M059J (cell line): ENCODE data around the gene TNFRSF14. TPM values are rescaled to one million over a fixed set of nuclear protein-coding genes. Genes with fewer than 3 reads are reported as not detected.
"Not testable (repeated sequence)": the region's sequence is repeated elsewhere in the genome, so short reads cannot be mapped to it uniquely, and the experiment has no call there.

Source experiments
- DNase-seq: peaks from one replicate; pipeline ENCODE4 v3.0.0-alpha.2; 2012; ENCODE audit warnings: low read depth
- total RNA-seq: library from RNA; depleted of rRNA; stranded (reverse); fragments of >200 nt; shearing (Covaris generic); gene quantifications from 2 replicates; pipeline ENCODE4 v1.2.3, GENCODE V29; 2014

TNFRSF14 gene
- total RNA-seq, 1 experiment from 2014 or later: 13.9 TPM

DNA sequence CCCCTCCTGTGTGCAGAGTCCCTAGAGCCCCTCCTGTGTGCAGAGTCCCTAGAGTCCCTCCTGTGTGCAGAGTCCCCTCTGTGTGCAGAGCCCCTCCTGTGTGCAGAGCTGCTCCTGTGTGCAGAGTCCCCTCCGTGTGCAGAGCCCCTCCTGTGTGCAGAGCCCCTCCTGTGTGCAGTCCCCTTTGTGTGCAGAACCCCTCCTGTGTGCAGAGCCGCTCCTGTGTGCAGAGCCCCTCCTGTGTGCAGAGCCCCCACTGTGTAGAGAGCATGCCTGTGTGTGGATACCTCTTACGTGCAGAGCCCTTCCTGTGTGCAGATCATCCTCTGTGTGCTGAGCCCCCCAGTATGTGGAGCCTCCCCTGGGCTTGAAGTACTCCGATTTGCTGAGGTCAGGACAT, 17.8 kb upstream of the TNFRSF14 start:
- DNase-seq: no peak

DNA sequence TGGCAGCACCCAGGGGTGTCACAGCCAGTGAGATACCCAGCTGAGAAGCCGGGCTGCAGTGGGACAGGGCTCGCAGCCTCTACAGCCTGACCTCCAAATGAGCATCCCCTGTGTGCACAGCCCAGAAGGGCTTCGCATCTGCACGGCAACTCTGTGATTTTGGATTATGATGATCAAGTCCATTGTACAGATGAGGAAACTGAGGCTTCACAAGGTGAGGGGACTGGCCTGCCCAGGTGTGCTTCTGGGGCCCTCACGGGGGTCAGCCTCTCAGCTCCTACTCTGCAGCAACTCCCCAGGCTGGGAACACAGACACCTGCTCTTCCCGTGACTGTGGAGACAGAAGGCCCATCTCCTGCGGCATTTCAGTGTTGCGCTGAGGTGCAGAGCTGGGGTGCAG, 17.3 kb upstream of the TNFRSF14 start:
- DNase-seq: no peak

DNA sequence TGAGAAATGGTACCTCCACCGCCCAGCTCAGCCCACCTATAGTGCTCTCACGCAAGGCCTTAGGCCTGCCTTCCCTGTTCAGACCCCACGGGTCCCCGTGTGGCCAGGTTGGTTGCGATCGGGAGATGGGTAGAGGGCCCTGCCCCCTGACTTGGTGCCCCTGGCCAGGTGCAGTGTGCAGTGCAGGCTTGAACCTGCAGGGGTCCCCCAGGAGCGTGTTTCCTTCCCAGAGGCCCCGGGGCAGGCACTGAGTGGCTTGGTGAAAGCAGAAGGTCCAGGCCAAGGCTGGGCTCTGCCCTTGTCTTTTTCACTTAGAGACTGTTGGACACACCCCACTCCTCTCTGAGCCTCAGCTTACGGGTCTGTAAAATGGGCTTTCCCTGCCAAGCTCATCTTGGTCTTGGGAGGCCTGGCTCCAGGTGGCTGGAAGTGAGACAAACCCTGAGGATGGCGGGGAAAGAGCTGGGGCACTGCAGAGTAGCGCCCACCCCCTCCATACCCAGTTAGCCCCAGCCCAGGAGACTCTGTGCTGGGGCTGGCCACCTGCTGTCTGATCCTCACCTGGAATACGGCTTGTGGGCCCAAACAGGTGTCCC, 16.8 kb upstream of the TNFRSF14 start:
- DNase-seq: no peak

DNA sequence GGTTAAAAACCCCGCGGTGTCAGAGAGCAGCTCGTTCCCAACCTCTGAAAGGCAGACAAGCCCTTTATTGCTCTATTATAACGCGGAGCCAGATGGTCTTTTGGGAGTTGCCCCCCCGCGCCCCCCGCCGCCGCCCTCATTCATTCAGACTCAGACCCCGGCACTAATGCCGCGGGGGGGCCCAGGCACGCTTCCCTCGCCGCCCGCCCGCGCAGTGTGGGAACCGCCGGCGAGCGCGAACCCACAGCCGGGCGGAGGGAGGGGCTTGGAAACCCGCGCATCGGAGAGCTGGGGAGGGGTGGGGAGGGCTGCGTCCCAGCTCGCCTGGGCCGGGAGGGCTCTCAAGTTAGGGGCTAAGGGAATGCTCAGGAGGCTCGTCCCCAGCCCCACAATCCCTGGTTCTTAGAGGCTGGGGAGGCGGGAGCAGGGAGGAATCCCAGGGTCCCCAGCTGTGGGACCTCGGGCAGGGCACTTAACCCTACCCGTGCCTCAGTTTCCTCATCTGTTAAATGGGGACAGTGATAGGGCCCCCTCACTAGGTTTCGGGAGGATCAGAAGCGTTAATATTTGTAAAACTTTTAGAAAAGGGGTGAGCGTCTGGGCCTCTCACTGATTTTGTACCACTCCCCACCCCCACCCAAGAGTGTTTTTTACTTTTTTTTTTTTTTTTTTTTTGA, 15.2 kb upstream of the TNFRSF14 start:
- DNase-seq: no peak

DNA sequence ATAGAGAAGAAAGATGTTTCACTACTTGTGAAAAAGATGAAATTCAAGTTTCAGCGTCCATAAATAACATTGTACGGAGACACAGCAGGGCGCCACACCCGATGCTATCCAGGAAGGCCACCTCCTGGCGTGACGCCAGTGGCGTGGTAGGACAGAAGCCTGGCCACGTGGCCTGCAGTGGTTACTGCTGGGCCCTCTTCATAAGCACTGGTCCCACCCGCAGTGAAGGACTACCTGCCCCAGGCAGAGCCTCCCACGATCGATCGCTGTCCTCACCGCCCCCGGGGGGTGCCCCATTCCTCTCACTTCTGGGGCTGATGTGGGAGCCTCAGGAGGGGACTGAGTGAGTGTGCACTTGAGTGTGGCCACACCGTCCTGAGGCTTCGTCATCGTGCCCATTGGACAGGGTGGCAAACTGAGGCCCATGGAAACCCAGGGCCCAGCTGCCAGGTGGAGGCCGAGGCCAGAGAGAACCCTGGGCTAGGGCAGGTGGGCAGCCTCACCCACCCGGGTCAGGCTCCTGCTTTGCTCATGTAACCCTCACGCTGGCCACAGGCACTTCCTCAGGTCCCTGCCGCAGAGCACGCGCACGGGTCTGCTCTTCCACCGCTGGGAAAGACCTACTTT, 14.4 kb upstream of the TNFRSF14 start:
- no peak for DNase-seq

DNA sequence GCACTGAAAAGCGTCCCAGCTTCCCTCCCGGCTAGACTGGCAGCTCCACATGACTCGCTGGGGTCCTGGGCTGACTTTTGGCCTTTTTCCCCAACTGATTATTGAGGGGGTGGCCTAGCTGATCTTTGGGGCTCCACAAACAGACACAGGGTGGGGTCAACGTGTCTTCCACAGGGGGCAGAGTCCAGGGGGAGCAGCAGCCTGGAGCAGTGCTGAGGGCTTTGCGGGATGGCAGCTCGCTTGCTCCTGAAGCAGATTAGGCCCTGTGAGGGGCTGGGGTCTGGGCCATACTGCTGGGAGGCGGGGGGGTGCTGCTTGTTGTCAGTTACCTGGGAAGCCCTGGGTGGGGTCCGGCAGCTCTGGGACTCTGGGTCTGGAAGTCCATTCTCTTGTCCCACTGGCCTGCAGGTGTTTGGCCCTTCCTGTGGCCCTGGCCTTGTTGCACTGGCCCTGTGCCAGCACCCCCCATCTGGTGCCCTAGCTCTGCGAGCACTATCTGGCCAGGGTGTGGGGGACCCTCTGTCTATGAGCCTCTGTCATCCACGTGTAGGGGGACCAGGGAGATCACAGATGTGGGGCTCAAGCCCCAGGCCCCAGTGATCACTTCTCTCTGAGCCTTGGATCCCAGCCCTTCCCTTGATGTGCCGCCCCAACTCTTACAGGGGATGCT, 13.8 kb upstream of the TNFRSF14 start:
- DNase-seq: no peak

DNA sequence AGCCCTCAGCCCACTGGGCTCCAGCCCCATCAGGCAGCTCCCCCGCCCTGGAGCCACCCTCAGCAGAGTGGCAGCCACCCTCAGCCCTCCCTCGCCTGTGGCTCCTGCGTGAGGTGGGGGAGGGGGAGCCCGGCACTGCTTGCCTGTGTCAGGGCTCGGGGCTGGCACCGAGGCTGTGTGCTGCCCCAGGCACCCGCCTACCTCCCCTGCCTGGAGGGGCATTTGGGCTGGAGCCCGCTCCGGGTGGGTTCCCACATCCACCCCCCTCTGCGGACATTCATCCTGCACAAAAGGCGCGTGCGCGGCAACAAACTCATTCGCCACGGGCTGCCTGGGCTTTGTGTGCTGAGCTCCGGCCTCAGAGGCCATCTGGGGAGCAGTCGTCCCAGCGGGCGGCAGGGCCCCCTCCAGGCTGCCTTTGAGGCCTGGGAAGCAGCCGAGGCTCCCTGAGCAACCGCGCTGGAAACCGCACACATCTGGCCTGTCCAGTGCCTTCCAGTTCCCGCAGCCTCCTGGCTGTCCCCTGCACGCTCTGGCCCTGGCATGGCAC, 12.6 kb upstream of the TNFRSF14 start:
- DNase-seq: peak; percentile 50

DNA sequence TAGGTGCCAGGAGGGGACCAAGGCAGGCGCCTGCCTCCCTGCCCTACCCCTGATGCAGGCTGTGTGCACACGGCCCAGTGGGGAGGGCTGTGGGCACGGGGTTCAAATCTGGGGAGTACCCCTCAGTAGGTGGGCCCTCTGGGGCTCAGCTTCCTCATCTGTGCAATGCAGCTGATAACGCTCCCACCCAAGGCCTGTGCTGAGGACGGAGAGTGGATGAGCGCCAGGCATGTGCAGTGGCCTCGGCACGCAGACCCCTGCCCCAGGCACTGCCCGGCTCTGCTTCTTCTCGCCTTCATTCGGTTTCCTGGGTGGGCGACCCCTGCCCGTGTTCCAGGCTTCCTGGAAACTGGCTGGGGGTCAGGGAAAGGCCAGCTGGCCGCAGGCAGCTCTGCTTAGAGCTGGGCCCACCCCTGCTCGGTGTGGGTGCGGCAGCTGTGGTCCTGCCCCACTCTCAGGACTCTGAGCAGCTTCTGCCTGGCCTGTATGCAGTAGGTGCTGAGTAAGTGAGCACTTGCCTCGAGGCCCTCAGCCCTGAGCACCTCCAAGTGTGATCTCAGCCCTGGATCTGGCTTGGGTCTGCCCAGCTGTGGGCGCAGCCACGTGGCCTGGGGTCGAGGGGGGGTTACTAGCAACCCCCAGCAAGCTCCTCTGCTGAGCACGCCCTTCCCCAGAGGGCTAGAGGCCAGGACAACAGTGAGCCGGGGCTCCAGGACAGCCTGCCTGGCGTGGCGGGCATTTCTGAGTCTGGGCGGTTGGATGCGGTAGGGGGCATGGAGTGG, 11.9 kb upstream of the TNFRSF14 start:
- no peak for DNase-seq

DNA sequence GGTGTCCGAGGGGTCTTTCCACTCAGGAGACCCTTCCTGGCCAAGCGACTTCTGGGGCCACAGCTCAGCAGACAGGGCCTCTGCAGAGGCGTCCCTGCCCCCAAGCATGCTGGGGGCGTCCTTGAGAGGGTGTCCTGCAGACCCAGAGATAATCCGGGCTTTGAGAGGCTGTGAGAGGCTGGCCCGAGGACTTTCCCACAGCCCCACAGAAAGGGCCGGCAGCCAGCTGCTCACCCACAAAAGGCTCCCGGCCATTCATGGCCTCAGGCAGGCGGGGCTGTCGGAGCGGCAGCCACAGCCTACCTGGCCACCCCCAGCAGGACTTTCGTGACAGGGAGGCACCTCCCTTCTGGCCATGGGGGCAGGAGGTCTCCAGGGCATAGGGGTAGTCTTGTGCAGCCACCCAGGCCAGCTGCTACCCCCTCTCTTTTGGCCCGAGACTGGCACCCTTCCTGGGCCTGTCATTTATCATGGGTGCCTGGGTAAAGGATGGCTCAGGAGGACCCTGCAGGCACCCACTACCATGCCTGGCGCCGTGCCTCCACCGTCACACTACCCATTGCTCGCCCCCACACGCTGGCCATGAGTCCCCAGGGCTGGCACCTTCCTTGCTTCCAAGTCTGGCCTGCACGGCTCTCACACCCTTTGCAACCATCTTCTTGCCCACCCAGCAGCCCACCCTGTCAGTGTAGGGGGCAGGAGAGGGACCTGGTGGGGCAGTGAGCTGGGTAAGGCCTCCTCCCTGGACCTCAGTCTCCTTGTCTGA, 11.1 kb upstream of the TNFRSF14 start:
- peak; percentile 57 for DNase-seq

DNA sequence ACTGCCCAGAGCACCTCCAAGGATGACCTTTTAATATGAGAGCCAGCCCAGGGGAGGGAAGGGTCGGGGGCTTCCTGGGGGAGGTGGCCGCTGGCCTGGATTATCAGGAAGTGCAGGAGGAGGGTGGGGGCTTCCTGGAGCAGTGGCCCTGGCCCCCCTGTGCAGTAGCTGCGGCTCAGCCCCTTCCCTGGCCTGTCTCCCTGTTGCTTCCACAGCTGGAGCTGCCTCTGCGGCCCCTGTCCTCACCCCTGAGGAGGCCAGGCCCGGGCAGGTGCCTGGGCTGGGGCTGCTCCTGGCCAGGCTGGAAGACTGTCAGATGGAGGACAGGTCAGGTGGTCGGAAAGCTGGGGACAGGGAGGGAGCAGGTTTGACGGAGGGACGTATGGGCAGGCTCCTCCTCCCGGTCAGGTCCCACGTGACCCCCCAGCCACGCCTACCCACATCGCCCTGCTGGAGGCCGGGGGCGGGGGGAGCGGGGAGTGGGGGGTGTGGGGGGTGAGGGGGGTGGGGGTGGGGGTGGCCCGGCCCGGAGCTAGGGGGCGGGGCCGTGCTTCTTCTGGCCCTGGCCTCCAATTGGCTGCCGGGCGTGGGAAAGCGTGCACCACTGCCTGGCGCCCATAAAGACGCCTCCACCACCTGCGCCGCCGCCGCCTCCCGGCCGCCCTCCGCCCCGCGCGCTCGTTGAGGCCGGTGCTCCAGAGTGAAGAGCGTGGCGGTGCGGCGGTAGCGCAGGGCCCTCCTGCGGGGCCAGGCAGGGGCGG, 10.2 kb upstream of the TNFRSF14 start:
- peak; percentile 70 for DNase-seq

DNA sequence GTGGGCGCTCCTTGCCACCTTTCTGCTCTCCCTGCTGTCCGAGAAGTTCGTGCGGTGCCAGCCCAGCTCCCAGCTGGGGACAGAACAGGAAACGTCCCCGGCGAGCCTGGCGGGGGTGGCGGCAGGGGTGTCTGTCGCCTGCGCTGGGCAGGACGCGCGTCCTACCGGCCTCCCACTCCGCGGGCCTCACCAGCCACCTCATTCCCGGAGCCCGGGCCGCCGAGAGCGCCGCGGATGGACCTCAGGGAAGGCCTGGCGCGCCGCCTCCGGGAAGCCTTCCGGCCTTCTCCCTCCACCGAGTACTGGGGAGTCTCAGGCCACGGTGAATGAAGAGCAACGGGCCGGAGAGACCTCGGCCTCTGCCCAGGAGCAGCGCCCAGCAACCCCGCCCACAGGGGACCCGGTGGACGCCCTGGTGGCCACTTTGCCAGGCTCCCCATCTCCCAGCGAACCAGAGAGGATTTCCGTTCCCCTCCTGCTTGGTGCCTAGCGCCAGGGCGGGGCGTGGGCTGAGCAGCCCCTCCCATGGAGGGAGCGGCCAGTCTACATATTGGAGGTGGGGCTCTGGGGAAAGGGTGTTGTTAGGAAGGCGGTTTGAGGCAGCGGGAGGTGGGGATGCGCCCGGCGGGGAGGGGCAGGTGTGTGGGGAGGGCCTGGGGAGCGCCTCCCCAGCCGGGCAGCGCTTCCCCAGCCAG, 9.5 kb upstream of the TNFRSF14 start:
- DNase-seq: peak; percentile 75

DNA sequence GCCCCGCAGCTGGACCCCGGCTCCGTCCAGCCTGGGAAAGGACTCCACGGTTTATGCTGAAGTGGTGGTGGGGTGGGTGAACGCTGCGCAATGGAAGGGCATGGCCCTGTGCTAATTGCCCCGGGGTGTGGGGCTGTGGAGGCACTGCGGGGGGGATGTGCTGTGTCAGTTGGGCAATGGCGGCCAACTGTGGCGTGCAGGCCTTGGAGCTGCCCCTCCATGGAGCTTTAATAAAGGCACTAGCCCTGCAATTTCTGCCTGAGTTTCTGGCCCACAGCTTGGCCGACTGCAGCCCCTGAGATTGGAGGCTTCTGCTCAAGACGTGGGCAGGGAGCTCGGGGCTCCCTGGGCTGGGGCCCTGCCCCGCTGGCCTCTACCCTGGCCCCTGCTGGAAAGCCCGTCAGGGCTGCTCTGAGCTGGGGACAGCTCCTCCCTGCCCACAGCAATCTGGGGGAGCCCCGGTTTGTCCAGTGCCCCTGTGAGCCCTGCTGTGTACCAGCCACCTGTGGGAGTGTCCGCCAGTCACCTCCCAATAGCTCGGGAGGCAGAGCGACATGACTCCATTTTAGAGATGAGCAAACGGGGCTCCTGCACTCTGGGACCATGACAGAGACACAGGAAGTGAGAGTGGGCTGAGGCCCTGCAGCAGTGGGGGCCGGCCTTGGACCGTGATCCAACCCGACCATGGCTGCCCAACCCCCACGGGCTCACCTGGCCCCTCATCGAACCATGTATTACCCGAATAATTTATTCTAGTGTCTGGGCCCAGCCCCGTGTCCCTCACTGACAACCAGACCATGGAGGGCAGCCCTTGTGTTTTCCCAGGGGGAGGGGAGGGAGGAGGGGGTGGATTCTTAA, 8.7 kb upstream of the TNFRSF14 start:
- DNase-seq: no peak

DNA sequence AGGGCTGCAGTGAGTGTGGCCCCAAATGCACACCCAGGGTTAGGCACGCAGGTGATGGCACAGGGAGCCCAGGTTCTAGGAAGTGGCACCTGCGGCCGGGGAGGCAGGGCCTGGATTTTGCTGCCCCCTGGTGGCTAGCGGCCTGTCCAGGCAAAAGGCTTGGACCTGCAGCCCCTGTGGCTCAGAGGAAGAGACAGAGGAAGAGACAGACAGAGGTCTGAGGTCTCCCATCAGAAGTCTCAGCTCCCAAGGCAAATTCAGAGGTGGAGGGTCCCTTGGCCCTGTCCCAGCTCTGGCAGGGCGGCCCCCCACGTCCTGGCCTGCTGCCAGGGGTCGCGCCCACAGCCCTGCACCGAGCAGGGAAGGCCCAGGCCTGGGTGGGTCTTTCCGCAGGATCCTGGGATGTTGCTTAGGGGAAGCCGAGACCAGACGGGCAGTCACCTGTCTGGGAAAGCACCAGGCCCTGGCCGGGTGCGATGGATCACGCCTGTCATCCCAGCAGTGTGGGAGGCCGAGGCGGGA, 8.0 kb upstream of the TNFRSF14 start:
- DNase-seq: peak; percentile 70

DNA sequence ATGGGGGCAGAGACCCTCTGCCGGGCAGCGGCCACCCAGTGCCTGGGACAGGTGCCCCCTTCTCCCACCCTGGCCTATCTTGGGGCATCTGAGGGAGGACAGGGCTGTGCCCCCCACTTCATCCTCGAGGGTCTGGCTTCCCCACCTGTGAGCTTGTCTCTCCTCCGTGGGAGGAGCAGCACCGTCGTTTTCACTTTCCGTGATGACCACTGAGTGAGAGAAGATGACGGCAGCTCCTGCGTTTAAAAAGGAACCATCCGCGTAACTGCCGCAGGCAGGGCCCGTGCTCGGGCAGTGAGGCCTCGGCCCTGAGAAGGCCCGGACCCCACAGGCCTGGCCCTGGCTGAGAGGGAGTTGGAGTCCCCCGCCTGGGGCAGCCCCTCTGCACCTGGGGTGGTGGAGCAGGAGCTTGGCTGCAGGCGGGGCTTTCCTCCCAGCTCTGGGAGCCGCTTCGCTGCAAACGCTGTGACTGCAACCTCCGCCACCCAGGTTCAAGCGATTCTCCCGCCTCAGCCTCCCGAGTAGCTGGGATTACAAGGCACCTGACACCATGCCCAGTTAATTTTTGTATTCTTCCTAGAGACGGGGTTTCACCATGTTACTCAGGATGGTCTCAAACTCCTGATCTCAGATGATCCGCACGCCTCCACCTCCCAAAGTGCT, 6.7 kb upstream of the TNFRSF14 start:
- DNase-seq: not testable (repeated sequence)

DNA sequence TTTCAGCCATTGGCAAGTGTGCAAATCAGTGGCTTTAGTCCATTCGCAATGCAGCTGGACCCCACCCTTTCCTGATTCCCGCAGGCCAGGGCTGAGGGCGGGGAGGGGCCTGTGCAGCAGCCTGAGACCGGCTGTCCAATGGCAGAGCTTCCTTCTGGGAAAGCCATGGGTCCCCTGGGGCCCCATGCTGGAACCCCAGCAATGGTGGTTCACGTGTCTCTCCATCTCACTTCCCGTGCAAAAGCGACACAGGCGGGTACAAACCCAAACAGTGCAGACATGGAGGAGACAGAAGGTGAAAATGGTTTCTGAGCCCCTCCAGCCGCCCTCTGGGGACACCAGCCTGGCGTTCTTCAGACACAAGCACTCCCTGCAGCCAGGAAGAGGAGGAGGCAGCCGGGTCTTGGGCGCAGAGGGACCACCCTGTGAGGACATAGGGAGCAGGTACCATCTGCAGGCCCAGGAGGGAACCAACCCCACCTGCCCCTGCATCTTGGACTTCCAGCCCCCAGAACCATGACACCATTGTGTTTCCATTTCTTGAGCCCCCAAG, 5.8 kb upstream of the TNFRSF14 start:
- not testable (repeated sequence) for DNase-seq

DNA sequence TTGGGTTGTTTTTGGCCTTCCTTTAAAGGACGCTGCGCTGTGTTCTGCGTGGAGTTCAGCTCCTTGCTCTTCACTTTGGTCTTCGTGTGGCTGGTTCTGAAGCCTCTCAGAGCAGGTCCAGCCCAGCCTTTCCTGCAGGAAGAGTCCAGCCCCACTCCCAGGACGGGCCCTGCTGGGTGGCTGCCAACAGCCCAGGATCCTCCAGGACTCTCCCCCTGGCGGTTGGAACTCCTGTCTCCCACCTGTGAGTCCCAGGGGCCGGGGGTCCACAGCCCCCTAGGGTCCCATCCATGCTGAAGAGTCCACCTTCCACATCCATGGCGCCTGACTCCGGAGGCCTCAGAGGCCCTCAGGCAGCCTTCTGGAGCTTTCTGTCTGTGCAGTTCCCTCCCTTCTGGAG, 4.6 kb upstream of the TNFRSF14 start:
- not testable (repeated sequence) for DNase-seq

DNA sequence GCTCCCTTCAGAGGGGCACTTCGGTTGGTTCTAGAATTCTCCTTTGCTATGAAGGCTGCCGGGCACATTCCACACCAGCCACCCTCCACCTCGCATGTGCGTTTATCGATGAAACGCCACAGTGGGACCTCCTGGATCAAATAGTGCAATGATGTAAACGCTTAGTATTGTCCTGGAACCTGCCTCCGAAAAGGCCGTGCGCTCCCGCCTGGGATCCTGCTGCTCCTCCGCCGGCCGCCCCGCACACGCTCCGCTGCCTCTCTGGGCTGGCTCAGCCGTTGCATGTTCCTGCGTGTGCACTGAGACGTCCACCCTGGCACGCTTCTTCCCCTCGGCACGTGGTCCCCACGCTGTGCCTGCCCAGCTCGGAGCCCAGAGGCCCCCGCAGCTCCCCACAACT, 4.0 kb upstream of the TNFRSF14 start:
- no peak for DNase-seq
